Measurements from ENCODE around the gene LPIN1.

LPIN1 gene

DNA sequence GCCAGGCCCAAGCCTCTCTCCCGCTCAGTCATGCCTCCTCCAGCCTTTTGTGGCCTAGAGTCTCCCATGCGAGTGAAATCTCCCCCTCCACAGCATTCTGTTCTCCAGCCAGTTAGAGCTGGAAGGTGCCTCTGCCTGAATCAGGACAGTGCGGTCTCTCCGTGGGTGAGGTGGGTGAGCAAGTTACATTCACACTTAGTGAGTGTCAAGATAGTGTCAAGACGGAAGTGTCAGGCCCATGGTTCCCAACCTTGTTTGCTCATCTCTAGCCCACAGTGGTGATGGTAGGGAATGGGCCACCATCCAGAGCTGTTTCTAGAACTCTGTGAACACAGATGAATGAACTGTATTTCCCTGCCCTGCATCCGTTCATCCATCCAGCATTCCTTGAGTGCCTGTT lies 59.5 kb downstream of the LPIN1 start:
- no peak for DNase-seq

DNA sequence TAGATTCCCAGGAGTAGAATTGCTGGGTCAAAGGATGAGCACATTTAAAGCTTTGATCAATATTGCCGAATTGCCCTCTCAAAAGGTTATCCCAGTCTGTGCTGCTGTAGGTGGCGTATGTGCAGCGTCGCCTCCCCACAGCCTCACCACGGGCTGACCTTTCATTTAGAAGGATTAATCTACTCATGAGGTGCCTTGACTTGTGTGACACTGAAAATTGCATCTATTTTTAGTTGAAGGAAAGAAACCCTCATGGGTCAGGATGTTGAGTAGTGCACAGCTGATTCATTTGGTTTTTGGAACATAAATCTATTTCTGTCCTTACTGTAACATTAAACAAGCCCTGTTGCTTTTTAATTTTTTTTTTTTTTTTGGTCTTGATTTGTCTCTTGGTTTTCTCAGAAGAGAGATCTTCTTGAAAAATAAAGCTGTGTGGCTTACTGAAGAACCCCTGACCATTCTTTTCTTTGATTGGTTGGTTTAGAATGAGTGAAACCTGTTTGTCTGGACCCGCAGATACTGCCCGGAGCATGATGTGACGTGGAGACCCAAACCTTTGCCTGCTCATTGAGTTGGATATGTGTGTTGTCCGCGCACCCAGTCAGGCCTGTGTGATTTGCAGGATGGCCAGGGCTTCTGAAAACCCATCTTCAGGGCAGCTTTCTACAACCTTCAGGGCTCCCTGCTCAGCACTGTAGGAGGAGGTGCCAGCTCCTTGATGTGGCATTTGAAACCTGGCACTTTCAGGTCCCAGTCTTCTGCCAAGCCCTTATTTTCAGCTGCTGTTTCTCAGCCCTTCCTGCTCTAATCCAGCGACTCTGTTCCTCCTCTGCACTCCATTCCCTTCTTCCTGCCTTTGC lies 61.0 kb downstream of the LPIN1 start:
- H3K4me2 ChIP-seq (ENCODE audit: low read length, poor library complexity, severe bottlenecking) = no peak overlapping the region
- H2BK120ac ChIP-seq (ENCODE audit: low read depth, low read length) = no peak overlapping the region
- H2BK5ac ChIP-seq (ENCODE audit: low read depth, low read length, poor library complexity, severe bottlenecking) = no peak overlapping the region
- H3K9me3 ChIP-seq (ENCODE audit: control insufficient read depth, low read length) = no peaks in the 10 kb centered on the region
- H2BK15ac ChIP-seq (ENCODE audit: low read depth, poor library complexity, severe bottlenecking) = no peak overlapping the region
- no peak overlapping the region for H3K14ac ChIP-seq (ENCODE audit: low read length in 2 of 2)
- H3K36me3 ChIP-seq (ENCODE audit: control insufficient read depth in 1 of 2, insufficient read depth in 2 of 2, low read depth in 1 of 2, low read length in 2 of 2) = peaks cover 49 to 93% of the 10 kb centered on the region in 2 experiments
- H3K4ac ChIP-seq (ENCODE audit: low read depth in 1 of 2, low read length in 2 of 2) = no peak overlapping the region
- H3K27me3 ChIP-seq (ENCODE audit: control insufficient read depth in 1 of 2, insufficient read depth in 1 of 2, low read length in 2 of 2) = no peaks in the 10 kb centered on the region
- no peak overlapping the region for H2BK12ac ChIP-seq (ENCODE audit: low read length in 2 of 2)
- no peak overlapping the region for H3K9ac ChIP-seq (ENCODE audit: low read length)
- peaks cover 2% of the 10 kb centered on the region for H3K79me1 ChIP-seq (replicated peaks; ENCODE audit: low read length, poor library complexity, severe bottlenecking)
- H3K23ac ChIP-seq (ENCODE audit: low read length in 2 of 2) = peak overlapping the region in 1 of 2 experiments; percentile 51
- no peak for DNase-seq
- no peak overlapping the region for H4K91ac ChIP-seq (ENCODE audit: low read length)
- H2AFZ ChIP-seq (ENCODE audit: low read depth, low read length) = no peak overlapping the region
- H3K4me1 ChIP-seq (ENCODE audit: control insufficient read depth, insufficient read depth, low read depth, low read length) = peaks cover 3% of the 10 kb centered on the region
- peak overlapping the region; percentile 25 for H4K8ac ChIP-seq (ENCODE audit: low read length)
- no peak overlapping the region for H2AK5ac ChIP-seq (ENCODE audit: low read length, severe bottlenecking)
- no peak overlapping the region for H3K4me3 ChIP-seq (ENCODE audit: insufficient read depth in 1 of 2, low read depth in 1 of 2, low read length in 2 of 2)
- 99% methylated on average over 11 of the region's 11 CpGs for WGBS
- H3K27ac ChIP-seq (ENCODE audit: low read length, poor library complexity, severe bottlenecking) = no peak overlapping the region
- no peak overlapping the region for H3K18ac ChIP-seq (ENCODE audit: low read depth in 1 of 2, low read length in 2 of 2)

More for the DNA sequence above, 59.5 kb downstream of the LPIN1 start:
- no peak overlapping the region for H2BK5ac ChIP-seq (ENCODE audit: low read depth, low read length, poor library complexity, severe bottlenecking)
- H3K9me3 ChIP-seq (ENCODE audit: control insufficient read depth, low read length) = no peaks in the 10 kb centered on the region
- WGBS = 98% methylated on average over 5 of the region's 6 CpGs
- H2BK15ac ChIP-seq (ENCODE audit: low read depth, poor library complexity, severe bottlenecking) = no peak overlapping the region
- no peaks in the 10 kb centered on the region for H3K27me3 ChIP-seq (ENCODE audit: control insufficient read depth in 1 of 2, insufficient read depth in 1 of 2, low read length in 2 of 2)
- H3K4me3 ChIP-seq (ENCODE audit: insufficient read depth in 1 of 2, low read depth in 1 of 2, low read length in 2 of 2) = no peak overlapping the region
- no peak overlapping the region for H2BK120ac ChIP-seq (ENCODE audit: low read depth, low read length)
- H4K8ac ChIP-seq (ENCODE audit: low read length) = no peak overlapping the region
- H2BK12ac ChIP-seq (ENCODE audit: low read length in 2 of 2) = no peak overlapping the region
- H2AK5ac ChIP-seq (ENCODE audit: low read length, severe bottlenecking) = no peak overlapping the region
- no peak overlapping the region for H3K4ac ChIP-seq (ENCODE audit: low read depth in 1 of 2, low read length in 2 of 2)
- H3K79me1 ChIP-seq (replicated peaks; ENCODE audit: low read length, poor library complexity, severe bottlenecking) = no peaks in the 10 kb centered on the region
- no peak overlapping the region for H4K91ac ChIP-seq (ENCODE audit: low read length)
- no peak overlapping the region for H3K18ac ChIP-seq (ENCODE audit: low read depth in 1 of 2, low read length in 2 of 2)
- H3K4me1 ChIP-seq (ENCODE audit: control insufficient read depth, insufficient read depth, low read depth, low read length) = no peaks in the 10 kb centered on the region
- no peak overlapping the region for H2AFZ ChIP-seq (ENCODE audit: low read depth, low read length)
- H3K27ac ChIP-seq (ENCODE audit: low read length, poor library complexity, severe bottlenecking) = no peak overlapping the region
- no peak overlapping the region for H3K4me2 ChIP-seq (ENCODE audit: low read length, poor library complexity, severe bottlenecking)
- no peak overlapping the region for H3K9ac ChIP-seq (ENCODE audit: low read length)
- no peak overlapping the region for H3K23ac ChIP-seq (ENCODE audit: low read length in 2 of 2)
- peaks cover 44 to 96% of the 10 kb centered on the region in 2 experiments for H3K36me3 ChIP-seq (ENCODE audit: control insufficient read depth in 1 of 2, insufficient read depth in 2 of 2, low read depth in 1 of 2, low read length in 2 of 2)
- H3K14ac ChIP-seq (ENCODE audit: low read length in 2 of 2) = no peak overlapping the region

DNA sequence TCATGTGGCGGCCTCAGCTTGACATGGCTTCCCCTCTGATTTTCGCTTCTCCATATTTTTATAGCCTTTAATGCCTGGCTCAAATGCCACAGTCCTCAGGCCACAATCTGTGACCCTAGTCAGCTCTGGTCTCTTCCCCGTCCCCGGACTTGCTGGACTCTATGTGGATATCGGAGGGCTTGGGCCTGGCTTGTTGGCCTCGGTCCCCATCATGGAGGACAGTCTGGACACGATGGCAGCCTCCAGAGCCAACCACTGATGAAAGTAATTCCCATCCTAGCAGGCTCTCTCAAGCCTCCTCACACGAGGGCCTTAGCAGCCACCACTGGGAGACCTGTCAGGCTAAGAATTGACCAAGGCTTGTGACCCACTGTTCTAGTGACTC lies 61.6 kb downstream of the LPIN1 start:
- H3K27me3 ChIP-seq (ENCODE audit: control insufficient read depth in 1 of 2, insufficient read depth in 1 of 2, low read length in 2 of 2) = no peaks in the 10 kb centered on the region
- peak overlapping the region; percentile 25 for H4K8ac ChIP-seq (ENCODE audit: low read length)
- no peak overlapping the region for H2AFZ ChIP-seq (ENCODE audit: low read depth, low read length)
- H2AK5ac ChIP-seq (ENCODE audit: low read length, severe bottlenecking) = no peak overlapping the region
- H3K36me3 ChIP-seq (ENCODE audit: control insufficient read depth in 1 of 2, insufficient read depth in 2 of 2, low read depth in 1 of 2, low read length in 2 of 2) = peaks cover 52 to 93% of the 10 kb centered on the region in 2 experiments
- no peak for DNase-seq
- H3K4ac ChIP-seq (ENCODE audit: low read depth in 1 of 2, low read length in 2 of 2) = no peak overlapping the region
- no peak overlapping the region for H3K4me3 ChIP-seq (ENCODE audit: insufficient read depth in 1 of 2, low read depth in 1 of 2, low read length in 2 of 2)
- no peaks in the 10 kb centered on the region for H3K9me3 ChIP-seq (ENCODE audit: control insufficient read depth, low read length)
- H2BK15ac ChIP-seq (ENCODE audit: low read depth, poor library complexity, severe bottlenecking) = no peak overlapping the region
- no peak overlapping the region for H2BK5ac ChIP-seq (ENCODE audit: low read depth, low read length, poor library complexity, severe bottlenecking)
- no peak overlapping the region for H3K23ac ChIP-seq (ENCODE audit: low read length in 2 of 2)
- no peak overlapping the region for H2BK120ac ChIP-seq (ENCODE audit: low read depth, low read length)
- H2BK12ac ChIP-seq (ENCODE audit: low read length in 2 of 2) = no peak overlapping the region
- peaks cover 5% of the 10 kb centered on the region for H3K79me1 ChIP-seq (replicated peaks; ENCODE audit: low read length, poor library complexity, severe bottlenecking)
- H3K4me2 ChIP-seq (ENCODE audit: low read length, poor library complexity, severe bottlenecking) = no peak overlapping the region
- no peak overlapping the region for H3K27ac ChIP-seq (ENCODE audit: low read length, poor library complexity, severe bottlenecking)
- H3K14ac ChIP-seq (ENCODE audit: low read length in 2 of 2) = no peak overlapping the region
- H4K91ac ChIP-seq (ENCODE audit: low read length) = no peak overlapping the region
- 98% methylated on average over 8 of the region's 8 CpGs for WGBS
- H3K9ac ChIP-seq (ENCODE audit: low read length) = no peak overlapping the region
- H3K18ac ChIP-seq (ENCODE audit: low read depth in 1 of 2, low read length in 2 of 2) = no peak overlapping the region
- H3K4me1 ChIP-seq (ENCODE audit: control insufficient read depth, insufficient read depth, low read depth, low read length) = peaks cover 3% of the 10 kb centered on the region

DNA sequence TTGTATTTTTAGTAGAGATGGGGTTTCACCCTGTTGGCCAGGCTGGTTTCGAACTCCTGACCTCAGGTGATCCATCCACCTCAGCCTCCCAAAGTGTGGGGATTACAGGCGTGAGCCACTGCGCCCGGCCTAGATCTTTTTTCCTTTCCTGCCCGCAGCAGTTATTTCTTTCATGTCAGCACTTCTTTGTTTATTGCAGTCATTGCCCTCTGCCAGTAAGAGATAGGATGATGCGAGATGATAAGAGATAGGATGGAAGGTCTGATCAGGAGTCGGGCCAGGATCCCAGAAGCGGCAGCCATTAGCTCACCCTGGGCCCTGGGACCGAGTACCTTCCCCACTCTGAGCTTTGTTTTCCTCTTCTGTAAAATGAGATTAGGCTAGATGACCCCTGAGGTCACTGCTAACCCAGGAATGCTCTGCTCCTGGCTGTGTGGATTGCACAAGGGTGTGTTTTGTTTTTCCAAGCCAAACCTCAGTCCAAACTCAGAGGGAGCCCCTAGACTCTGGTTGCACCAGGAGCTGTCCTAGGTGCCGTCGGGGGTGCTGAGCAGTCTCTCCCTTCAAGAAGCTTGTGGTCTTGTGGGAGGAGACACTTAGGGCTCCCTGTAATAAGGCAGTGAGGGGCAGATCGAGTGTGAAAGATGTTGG lies 63.3 kb downstream of the LPIN1 start:
- no peak overlapping the region for H2BK12ac ChIP-seq (ENCODE audit: low read length in 2 of 2)
- H2BK5ac ChIP-seq (ENCODE audit: low read depth, low read length, poor library complexity, severe bottlenecking) = no peak overlapping the region
- no peak for DNase-seq
- no peak overlapping the region for H3K4me2 ChIP-seq (ENCODE audit: low read length, poor library complexity, severe bottlenecking)
- no peak overlapping the region for H4K91ac ChIP-seq (ENCODE audit: low read length)
- no peaks in the 10 kb centered on the region for H3K27me3 ChIP-seq (ENCODE audit: control insufficient read depth in 1 of 2, insufficient read depth in 1 of 2, low read length in 2 of 2)
- no peak overlapping the region for H2BK15ac ChIP-seq (ENCODE audit: low read depth, poor library complexity, severe bottlenecking)
- 98% methylated on average over 12 of the region's 12 CpGs for WGBS
- H2AFZ ChIP-seq (ENCODE audit: low read depth, low read length) = no peak overlapping the region
- peaks cover 43 to 89% of the 10 kb centered on the region in 2 experiments for H3K36me3 ChIP-seq (ENCODE audit: control insufficient read depth in 1 of 2, insufficient read depth in 2 of 2, low read depth in 1 of 2, low read length in 2 of 2)
- peaks cover 5% of the 10 kb centered on the region for H3K79me1 ChIP-seq (replicated peaks; ENCODE audit: low read length, poor library complexity, severe bottlenecking)
- H3K14ac ChIP-seq (ENCODE audit: low read length in 2 of 2) = no peak overlapping the region
- no peak overlapping the region for H3K23ac ChIP-seq (ENCODE audit: low read length in 2 of 2)
- no peak overlapping the region for H3K18ac ChIP-seq (ENCODE audit: low read depth in 1 of 2, low read length in 2 of 2)
- H3K9me3 ChIP-seq (ENCODE audit: control insufficient read depth, low read length) = no peaks in the 10 kb centered on the region
- H3K27ac ChIP-seq (ENCODE audit: low read length, poor library complexity, severe bottlenecking) = no peak overlapping the region
- H3K4me1 ChIP-seq (ENCODE audit: control insufficient read depth, insufficient read depth, low read depth, low read length) = peaks cover 3% of the 10 kb centered on the region
- H2BK120ac ChIP-seq (ENCODE audit: low read depth, low read length) = no peak overlapping the region
- no peak overlapping the region for H4K8ac ChIP-seq (ENCODE audit: low read length)
- H3K4me3 ChIP-seq (ENCODE audit: insufficient read depth in 1 of 2, low read depth in 1 of 2, low read length in 2 of 2) = no peak overlapping the region
- no peak overlapping the region for H3K4ac ChIP-seq (ENCODE audit: low read depth in 1 of 2, low read length in 2 of 2)
- no peak overlapping the region for H3K9ac ChIP-seq (ENCODE audit: low read length)
- no peak overlapping the region for H2AK5ac ChIP-seq (ENCODE audit: low read length, severe bottlenecking)

All from mesenchymal stem cell (in vitro differentiated cells and primary cell).